Epithelial cell of esophagus (primary cell): ENCODE measurements around the gene AUH.

ENCODE experiments used
- DNase-seq: peaks from one replicate; pipeline ENCODE4 v3.0.0; 2010; ENCODE audit warnings: low read depth
- H3K4me3 ChIP-seq: 2 replicates; pipeline ENCODE4 v1.5.1; 2011; ENCODE audit warnings: mild to moderate bottlenecking, low read length, control low read depth
- TF ChIP-seq, protein P1 (sequence below): IDR thresholded peaks from 2 replicates; pipeline ENCODE4 v1.5.1; 2011; ENCODE audit warnings: low read depth, mild to moderate bottlenecking, low read length, control low read depth, inconsistent platforms; ENCODE audit not compliant: insufficient read depth; ENCODE audit errors: missing control alignments

Gene AUH

DNA sequence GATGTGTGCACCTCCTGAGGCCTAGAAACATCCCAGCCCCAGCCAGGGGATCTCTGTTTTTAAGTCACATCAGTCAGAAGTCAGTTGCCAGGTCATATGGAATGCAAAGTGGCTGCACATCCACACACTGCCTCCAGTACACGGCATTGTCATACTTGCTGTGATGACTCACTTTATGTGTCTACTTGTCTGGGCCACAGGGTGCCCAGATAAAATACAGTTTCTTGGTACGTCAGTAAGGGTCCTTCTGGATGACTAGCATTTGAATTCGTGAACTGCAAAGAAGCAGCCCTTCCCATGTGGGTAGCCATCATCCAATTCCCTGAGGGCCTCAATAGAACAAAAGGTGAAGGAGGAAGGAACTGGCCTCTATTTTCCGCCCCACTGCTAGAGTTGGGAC lies 27.7 kb downstream of the AUH start:
- peak; percentile 47 for DNase-seq
- H3K4me3 ChIP-seq, result no peak overlapping the region

DNA sequence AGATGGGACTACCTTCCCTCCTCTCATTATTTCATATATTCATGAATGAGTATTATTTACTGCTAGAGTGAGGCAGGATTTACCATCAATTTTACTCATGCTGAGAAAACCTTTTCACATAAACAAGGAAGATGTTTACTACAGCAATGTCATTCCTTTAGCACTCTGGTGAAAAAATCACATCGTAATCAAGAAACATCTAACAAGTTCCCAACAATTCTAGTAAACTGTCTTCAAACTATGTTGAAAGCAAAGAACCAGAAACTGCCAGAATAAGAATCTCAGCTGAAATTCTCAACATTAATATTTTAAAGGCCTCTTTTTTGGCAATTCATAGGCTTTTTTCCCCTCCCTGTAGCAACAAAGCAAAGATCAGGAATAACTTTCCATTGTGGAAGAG lies 28.2 kb downstream of the AUH start:
- no peak for DNase-seq
- TF ChIP-seq, protein P1, sequence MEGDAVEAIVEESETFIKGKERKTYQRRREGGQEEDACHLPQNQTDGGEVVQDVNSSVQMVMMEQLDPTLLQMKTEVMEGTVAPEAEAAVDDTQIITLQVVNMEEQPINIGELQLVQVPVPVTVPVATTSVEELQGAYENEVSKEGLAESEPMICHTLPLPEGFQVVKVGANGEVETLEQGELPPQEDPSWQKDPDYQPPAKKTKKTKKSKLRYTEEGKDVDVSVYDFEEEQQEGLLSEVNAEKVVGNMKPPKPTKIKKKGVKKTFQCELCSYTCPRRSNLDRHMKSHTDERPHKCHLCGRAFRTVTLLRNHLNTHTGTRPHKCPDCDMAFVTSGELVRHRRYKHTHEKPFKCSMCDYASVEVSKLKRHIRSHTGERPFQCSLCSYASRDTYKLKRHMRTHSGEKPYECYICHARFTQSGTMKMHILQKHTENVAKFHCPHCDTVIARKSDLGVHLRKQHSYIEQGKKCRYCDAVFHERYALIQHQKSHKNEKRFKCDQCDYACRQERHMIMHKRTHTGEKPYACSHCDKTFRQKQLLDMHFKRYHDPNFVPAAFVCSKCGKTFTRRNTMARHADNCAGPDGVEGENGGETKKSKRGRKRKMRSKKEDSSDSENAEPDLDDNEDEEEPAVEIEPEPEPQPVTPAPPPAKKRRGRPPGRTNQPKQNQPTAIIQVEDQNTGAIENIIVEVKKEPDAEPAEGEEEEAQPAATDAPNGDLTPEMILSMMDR, result no peak
- no peak overlapping the region for H3K4me3 ChIP-seq

More for the DNA sequence above, 27.7 kb downstream of the AUH start:
- TF ChIP-seq, protein P1, result no peak

DNA sequence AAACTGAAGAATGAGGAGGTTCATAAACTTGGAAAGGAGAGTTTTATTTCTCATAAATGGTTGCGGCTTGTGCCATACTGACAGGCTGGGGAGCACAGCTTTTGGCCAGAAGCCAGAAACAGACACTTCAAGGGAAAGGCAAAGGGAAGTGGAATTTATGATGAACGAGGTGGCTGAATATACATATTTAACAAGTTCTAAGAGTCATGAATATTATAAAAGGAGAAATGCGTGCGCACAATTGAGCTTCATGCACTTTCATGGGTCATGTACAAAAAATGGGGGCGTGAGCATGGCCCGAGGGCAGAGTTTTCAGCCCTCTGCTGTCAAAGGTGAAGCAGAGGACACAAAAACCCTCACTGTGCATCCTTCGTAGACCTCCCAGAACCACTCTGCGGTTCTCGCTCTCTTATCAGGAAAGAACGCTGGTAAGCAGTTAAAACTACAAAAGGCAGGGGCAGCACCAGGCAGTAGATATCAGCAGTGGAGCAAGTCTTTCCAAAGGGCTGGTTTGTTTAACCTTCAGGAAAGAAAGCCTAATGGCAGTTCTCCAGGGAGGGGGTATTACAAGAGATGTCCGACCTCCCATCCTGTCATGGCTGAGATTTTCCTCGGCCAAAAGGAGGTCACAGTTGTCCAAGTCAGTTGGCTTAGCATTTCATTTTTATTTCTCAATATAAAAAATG lies 29.0 kb downstream of the AUH start:
- TF ChIP-seq, protein P1, result no peak
- DNase-seq, result no peak
- H3K4me3 ChIP-seq, result no peak overlapping the region

DNA sequence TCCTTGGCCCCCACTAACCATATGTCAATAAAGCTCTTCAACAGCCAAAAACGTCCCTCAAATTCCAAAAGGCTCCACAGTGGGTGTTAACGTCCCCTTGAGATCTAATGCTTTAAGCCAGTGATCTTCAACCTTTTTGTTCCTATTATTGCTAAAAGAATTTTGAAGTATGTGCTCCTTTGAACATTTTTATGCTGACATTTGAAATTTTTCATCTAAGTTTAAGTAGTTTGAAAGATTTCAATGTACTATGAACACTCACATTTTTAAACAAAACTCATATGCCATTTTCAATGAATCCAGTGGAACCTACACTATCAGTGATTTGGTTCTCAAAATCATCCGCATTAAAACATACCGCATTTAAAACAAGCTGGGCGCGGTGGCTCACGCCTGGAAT lies 29.9 kb downstream of the AUH start:
- TF ChIP-seq, protein P1, result no peak
- H3K4me3 ChIP-seq, result no peak overlapping the region
- no peak for DNase-seq

DNA sequence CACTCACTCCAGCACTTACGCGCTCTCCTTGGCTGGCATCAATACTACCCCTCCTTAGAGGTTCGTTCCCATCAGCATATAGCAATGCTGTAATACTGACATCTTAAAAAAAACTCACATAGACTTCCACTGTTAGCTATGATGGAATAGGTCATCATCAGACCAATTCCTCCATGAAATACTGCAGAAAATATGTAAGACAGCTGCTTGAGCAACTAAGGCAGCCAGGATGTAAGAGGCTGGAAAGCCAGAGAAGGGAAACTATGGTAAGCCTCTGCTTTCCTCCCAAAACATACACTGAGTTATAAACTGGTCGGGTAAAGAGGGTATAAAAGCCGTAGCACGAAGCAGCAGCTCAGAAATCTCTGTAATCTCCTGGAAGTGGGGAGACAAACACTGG lies 33.5 kb downstream of the AUH start:
- H3K4me3 ChIP-seq, result no peak overlapping the region
- no peak for DNase-seq
- TF ChIP-seq, protein P1, result no peak

DNA sequence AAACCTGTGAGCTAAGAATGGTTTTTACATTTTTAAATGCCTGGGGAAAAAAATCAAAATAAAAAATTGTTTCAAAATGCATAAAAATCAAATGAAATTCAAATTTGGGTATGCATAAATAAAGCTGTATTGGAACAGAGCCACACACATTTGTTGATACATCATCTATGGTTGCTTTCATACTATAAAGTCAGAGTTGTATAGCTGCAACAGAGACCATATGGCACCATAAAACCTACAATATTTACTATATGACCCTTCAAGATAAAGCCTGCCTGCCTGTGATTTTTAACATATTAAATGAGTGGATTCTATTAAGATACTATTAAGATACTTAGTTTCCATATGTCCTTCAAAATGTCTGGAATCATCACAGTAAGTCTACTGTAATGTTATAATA lies 40.0 kb downstream of the AUH start:
- no peak overlapping the region for H3K4me3 ChIP-seq
- TF ChIP-seq, protein P1, result no peak
- DNase-seq, result no peak

DNA sequence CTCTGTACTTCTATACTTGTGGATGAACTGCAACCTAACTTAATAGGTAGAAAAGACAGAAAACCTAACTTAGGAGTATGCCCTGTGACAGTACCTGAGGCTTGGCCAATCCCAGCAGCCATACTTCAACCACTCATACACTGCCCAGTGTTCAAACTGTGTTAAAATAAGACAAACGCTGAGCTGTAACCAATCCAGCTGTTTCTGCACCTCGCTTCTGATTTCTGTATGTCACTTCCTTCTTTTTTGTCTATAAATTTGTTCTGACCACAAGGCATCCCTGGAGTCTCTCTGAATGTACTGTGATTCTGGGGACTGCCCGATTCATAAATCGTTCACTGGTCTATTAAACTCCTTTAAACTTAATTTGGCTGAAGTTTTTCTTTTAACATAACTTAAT lies 41.4 kb downstream of the AUH start:
- TF ChIP-seq, protein P1, result no peak
- no peak for DNase-seq
- H3K4me3 ChIP-seq, result no peak overlapping the region
